Spleen (tissue), 7 donors: ENCODE results near the gene KIAA1217.

ENCODE experiments used
- CTCF ChIP-seq, 11 experiments: fragments of 200-600 bp in 7 of 11; fragments of 450-650 bp in 4 of 11; sonication (generic) in 4 of 11; IDR thresholded peaks in 8 of 11; conservative IDR thresholded peaks in 3 of 11; 1 replicate in 7 of 11; 2 replicates in 4 of 11; pipeline versions ENCODE4 v1.4.0 to v1.8.0; 2016 to 2021; ENCODE audit warnings: antibody characterized with exemption in 11 of 11, inconsistent platforms in 4 of 11, mild to moderate bottlenecking in 1 of 11
- POLR2A ChIP-seq, 3 donors: fragments of 450-650 bp; IDR thresholded peaks; one replicate each; pipeline ENCODE4 v1.5.1; 2017; ENCODE audit warnings: antibody characterized with exemption in 3 of 3, mild to moderate bottlenecking in 1 of 3
- POLR2AphosphoS5 ChIP-seq, 3 donors: sonication (generic); formaldehyde crosslinking; IDR thresholded peaks; one replicate each; pipeline ENCODE4 v1.5.1; 2017; ENCODE audit warnings: antibody characterized with exemption in 3 of 3
- donor health status: DM: no; HTN: no; CAD: no; lungs with moderate emphysema.
- donor health status: DM: no; HTN: no; CAD: no.
- donor health status: DM: no; HTN: no; CAD: no.

GRCh38 chr10:24382045-24382444 is 173.1 kb downstream of the KIAA1217 start:
- TF ChIP-seq CTCF (IDR thresholded peaks at IDR 0.05 in 8 of 11, conservative IDR thresholded peaks at IDR 0.05 in 3 of 11) (no peak), POLR2A (IDR thresholded peaks at IDR 0.05) (no peak), POLR2AphosphoS5 (IDR thresholded peaks at IDR 0.05) (no peak)
